ENCODE data around the gene OTOG.

DNA sequence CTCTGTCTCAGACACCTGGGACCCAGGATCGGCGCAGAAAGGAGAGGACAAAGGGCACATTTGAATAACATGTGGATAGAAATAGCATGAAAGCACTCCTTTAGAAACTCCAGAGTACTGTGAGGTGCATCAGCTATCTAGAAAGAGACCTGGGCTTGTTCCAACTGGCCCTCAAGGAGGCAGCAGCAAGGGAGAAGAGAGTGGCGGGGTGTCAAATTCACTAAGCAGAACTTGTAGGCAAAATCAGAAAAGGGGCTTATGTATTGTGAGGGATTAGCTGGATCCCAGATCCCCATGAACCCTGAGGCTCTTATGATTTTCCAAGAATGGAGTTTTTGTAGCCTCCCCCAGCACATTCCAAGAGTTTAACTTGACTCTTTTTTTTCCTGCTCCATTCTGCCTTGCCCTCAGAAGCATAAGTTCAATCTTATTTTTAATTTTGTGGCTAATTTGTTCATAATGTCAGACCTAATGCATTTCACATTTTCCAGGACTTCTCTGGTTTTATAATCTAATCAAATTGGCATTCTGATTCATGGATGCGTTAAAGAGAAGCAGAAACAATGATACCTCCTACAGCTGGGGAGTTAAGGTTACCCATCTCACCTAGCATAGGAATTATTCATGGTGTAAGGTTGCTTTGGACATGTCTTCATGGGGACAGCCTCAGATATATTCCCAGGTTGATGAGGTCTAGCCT lies 36.4 kb upstream of the OTOG start:
- TF ChIP-seq POLR2AphosphoS5 (IDR thresholded peaks at IDR 0.05; ENCODE audit: insufficient read depth, low read depth, low read length) (no peak), JUN (IDR thresholded peaks at IDR 0.05; ENCODE audit: borderline replicate concordance, insufficient read depth, insufficient read length, low read depth) (no peak), POLR2A (IDR thresholded peaks at IDR 0.05; ENCODE audit: low read depth, low read length) (no peak), EZH2 (IDR thresholded peaks at IDR 0.05; ENCODE audit: borderline replicate concordance, low read depth, low read length, severe bottlenecking) (no peak)
- TF ChIP-seq, protein P1, sequence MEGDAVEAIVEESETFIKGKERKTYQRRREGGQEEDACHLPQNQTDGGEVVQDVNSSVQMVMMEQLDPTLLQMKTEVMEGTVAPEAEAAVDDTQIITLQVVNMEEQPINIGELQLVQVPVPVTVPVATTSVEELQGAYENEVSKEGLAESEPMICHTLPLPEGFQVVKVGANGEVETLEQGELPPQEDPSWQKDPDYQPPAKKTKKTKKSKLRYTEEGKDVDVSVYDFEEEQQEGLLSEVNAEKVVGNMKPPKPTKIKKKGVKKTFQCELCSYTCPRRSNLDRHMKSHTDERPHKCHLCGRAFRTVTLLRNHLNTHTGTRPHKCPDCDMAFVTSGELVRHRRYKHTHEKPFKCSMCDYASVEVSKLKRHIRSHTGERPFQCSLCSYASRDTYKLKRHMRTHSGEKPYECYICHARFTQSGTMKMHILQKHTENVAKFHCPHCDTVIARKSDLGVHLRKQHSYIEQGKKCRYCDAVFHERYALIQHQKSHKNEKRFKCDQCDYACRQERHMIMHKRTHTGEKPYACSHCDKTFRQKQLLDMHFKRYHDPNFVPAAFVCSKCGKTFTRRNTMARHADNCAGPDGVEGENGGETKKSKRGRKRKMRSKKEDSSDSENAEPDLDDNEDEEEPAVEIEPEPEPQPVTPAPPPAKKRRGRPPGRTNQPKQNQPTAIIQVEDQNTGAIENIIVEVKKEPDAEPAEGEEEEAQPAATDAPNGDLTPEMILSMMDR (IDR thresholded peaks at IDR 0.05; ENCODE audit: extremely low read depth in 1 of 2, insufficient read depth in 1 of 2, low read depth in 1 of 2, low read length in 2 of 2) = no peak

Measured in endothelial cell of umbilical vein (primary cell).